Stimulated activated CD8-positive, alpha-beta memory T cell treated with anti-CD3 and anti-CD28 coated beads, Interleukin-4, amount 100 ng/mL, for 4 hours (primary cell): ENCODE data around the gene TMEM117.
"Not testable (repeated sequence)": the region's sequence is repeated elsewhere in the genome, so short reads cannot be mapped to it uniquely, and the experiment has no call there.

Experiments
- DNase-seq, 2 donors: peaks; one replicate each; pipeline ENCODE4 v3.0.0-alpha.2; 2020; ENCODE audit warnings: low read depth in 2 of 2, low spot score in 1 of 2

Gene TMEM117

DNA sequence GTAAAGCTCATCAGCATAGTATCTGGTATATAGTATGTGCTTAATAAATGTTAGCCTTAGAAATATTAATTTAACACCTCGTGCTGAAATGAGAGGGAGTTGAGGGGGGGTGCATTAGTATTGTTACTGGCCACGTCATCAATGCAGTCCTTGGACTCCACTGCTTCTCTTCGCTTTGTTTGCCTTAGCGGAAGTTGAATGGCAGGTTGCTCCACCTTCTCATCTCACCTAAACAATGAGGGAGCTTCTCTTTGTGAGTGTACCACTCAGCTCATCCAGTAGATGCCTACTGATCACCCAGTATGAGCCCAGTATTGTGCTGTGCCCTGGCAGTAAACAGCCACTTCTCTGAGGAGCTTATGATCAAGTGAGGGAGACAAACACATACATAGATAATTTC is 4.5 kb downstream of the TMEM117 start:
- DNase-seq, result no peak

DNA sequence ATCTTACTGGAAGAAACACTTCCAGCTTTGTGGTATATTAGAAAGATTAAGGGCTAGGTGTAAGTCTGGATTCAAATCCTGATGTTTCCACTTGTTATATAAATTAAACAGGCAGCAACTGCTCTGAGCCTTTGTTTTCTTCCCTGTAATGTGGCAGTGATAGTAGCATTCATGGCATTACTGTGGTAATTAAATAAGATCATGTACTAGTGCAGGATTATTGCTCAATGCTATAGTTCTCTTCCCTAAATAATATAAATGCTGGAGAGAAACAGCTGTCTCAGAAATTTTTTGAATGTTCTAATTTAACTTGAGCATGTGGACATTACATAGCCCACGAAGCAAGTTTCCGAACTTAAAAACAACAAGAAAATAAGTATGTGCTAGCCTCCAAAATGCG is 5.4 kb downstream of the TMEM117 start:
- DNase-seq, result no peak

DNA sequence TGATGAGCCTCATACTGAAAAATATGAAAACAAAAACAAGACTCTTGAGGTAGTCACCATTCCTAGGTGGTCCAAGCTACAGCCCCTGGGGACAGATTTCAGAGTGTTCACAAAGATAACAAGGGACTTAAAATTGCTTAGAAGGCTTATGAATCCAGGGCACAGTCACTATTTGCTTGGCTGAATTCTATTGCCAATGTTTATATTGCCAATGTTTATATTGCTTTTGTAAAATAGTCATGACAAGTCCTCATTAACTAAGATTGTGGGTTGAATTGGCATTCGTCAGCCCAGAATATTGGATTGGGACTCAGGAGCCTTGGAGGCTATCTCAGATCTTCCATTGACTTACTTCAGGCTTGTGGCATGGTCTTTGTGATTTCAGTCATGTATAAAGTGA is 6.4 kb downstream of the TMEM117 start:
- DNase-seq, result no peak

DNA sequence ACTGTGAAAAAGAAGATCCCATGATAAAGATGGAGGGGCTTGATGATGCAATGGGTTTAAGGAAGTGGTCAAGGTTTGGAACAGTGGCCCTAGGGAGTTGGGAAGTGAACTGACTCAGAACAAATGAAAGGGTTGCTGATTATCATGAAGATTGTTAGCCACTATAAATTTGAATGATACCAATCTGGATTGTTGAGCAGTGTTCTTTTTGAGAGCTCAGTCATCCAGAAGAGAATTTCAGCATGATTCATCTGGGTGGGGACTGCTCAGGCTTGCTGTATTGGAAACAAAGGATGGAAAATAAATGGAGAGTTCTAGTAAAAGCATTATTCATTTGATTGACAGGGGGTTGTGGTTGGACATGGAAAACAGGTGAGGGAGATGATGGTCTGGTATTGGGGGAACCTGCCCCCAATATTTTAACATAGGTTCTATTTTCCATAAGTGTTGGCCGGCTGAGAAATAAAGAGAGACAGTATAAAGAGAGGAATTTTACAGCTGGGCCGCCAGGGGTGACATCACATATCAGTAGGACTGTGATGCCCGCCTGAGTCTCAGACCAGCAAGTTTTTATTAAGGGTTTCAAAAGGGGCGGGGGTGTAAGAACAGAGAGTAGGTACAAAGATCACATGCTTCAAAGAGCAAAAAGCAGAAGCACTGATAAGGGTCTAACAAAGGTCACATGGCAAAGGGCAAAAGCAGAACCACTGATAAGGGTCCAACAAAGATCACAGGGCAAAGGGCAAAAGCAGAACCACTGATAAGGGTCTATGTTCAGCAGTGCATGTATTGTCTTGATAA is 11.7 kb downstream of the TMEM117 start:
- DNase-seq, result not testable (repeated sequence)

DNA sequence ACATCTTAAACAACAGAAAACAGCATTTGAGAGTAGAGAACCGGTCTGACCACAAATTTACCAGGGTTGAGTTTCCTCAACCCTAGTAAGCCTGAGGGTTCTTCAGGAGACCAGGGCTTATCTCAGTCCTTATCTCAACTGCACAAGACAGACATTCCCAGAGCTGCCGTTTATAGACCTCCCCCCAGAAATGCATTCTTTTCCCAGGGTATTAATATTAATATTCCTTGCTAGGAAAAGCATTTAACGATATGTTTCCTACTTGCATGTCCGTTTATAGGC is 12.3 kb downstream of the TMEM117 start:
- no peak for DNase-seq

DNA sequence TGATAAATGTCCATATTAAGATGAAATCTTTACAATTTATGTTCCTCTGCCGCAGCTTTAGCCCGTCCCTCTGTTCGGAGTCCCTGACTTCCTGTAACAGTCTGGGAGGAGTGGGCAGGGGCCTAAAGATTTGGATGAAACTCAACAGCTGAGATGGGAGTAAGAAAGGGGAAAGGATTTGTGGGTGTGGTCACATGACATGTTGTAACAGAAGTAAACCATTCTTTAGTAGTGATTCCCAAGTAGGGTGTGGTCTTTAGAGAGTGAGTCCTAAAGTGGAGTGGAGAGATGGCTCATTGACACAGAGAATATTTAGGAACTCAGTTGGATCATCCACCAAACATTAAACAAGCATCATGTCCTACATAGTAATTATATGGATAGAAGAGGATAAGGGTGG is 12.9 kb downstream of the TMEM117 start:
- no peak for DNase-seq

DNA sequence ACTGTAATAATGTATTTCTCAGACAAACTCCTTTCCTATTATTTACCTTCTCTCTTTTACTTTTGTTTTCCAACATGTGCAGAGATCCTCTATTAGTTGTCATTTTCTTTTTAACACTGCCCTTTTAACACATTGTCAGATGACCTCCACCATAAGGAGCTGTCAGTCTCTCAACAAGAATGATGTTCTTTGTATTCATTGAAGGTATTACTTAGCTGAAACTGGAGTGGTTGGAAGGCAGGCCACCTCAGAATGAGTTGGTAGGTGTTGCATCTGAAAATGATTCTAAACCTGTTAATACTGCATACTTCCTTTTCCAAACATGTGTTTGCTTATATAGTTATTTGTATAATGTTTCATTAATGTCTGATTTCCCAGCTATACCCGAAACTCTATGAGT is 16.9 kb downstream of the TMEM117 start:
- no peak for DNase-seq

DNA sequence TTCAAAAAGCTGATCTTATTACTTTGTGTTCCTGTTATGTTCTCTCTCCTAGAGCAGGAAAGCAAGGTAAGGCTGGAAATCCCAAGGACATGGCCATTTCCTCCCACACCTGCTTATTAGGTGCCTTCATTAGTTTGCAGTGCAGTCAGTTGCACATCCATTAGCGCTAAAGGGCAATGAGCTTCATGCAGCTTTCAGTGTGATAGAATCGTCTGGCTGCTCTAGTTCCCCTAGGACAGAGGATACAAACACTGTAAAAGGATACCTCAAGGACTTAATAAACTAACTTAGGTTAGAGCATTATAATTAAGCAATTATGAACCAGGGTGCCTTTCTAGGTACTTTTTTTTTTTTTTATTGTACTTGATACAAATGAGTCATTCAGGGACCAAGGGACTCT is 21.1 kb downstream of the TMEM117 start:
- DNase-seq, result no peak

DNA sequence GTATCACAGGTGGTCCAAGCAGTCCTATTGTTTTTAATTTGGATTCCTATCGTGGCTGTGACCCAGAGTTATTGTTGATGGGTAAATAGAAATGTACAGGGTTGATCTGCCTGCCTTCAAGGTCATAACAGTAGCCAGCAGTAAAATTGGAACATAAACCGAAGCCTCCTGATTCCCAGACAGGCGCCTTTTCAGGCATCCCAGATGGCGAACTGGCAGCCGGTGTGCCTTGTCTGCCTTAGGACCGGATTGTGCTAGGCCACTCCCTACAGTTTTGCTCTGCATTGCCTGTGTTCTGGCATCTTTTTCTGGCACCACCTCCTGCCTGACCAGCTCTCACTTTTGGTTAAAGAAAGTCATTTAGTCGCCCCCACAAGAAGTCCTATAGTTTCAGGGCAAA is 22.2 kb downstream of the TMEM117 start:
- no peak for DNase-seq

DNA sequence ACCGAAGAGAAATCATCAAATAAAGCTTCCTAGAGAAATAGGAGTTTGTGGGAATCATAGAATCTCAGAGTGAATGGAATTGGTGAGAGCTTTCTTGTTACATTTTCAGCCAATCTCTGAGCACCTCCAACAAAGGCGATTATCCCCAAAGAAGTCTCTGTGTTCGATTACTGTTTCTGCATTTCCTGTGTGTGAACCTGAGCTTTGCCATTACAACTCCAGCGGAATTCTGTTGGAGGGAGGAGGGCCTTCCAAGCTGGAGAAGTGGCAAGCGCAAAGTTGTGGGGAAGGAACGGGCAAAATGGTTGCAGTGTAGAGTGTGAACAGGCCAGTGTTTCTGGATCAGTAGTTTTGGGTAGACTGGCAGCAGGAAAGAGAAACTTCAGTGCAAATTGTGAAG is 23.1 kb downstream of the TMEM117 start:
- no peak for DNase-seq

DNA sequence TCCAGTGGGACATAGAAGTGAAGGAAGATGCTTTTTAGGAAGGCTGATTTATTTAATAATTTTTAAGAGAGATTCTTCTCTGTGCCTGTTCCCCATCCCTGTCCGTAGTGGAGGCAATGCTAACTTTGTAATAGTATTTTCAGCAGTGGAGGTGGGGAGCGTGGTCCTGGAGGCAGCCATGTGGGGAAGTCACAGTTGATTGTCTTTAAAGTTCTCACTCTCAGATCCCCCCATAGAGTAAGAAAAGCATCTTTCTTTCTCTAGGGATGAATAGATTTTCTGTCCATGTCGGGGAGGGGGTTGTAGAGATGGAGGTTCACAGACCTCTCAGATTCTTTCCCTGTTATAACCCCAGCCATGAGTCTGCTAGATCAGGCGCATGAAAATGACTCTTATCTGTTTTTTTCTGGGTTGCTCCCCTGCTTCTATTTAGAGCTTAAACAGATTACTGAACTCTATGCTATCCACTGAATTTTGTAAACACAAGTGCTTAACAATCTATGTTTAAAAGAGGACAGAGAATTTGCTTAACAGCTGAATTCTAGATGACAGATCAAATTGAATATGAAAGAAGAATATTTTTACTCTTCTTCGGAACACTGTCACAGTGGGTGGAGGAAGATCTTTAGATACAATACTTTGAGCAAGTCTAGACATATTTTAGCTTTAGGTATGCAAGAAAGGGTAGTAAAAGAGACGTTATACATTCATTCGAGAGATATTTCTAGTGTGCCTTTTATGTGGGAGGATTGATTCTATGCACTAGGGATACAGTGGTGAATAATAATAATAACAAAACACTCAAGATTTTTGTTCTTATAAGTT is 25.3 kb downstream of the TMEM117 start:
- DNase-seq, result no peak

DNA sequence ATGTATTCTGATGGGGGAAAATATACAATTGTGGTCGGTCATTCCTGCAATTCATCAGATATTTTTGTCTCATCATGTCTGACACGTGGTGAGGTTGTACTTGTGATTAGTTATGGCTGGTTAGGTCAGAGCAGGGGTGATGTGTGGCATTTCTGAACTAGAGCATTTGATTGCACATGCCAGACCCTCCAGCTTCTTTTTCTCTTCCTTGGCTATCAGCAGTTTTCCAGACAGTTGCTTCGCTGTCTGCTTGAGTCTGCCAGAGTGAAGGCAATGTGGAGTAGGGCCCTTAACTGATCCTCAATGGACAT is 25.9 kb downstream of the TMEM117 start:
- DNase-seq, result no peak

DNA sequence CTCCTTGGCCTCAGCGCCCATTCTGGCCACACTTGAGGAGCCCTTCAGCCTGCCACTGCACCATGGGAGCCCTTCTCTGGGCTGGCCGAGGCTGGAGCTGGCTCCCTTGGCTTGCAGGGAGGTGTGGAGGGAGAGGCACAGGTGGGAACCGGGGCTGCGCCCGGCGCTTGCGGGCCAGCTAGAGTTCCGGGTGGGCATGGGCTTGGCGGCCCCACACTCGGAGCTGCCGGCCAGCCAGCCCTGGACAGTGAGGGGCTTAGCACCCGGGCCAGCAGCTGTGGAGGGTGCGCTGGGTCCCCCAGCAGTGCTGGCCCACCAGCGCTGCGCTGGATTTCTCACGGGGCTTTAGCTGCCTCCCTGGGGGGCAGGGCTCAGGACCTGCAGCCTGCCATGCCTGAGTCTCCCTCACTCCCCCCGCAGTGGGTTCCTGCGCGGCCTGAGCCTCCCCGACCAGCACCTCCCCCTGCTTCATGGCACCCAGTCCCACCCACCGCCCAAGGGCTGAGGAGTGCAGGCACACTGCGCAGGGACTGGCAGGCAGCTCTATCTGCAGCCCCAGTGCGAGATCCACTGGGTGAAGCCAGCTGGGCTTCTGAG is 28.0 kb downstream of the TMEM117 start:
- no peak for DNase-seq

DNA sequence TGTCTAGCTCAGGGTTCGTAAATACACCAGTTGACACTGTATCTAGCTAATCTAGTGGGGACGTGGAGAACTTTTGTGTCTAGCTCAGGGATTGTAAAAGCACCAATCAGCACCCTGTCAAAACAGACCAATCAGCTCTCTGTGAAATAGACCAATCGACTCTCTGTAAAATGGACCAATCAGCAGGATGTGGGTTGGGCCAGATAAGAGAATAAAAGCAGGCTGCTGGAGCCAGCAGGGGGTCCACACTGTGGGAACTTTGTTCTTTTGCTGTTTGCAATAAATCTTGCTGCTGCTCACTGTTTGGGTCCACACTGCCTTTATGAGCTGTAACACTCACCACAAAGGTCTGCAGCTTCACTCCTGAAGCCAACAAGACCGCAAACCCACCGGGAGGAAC is 28.7 kb downstream of the TMEM117 start:
- DNase-seq, result not testable (repeated sequence)

DNA sequence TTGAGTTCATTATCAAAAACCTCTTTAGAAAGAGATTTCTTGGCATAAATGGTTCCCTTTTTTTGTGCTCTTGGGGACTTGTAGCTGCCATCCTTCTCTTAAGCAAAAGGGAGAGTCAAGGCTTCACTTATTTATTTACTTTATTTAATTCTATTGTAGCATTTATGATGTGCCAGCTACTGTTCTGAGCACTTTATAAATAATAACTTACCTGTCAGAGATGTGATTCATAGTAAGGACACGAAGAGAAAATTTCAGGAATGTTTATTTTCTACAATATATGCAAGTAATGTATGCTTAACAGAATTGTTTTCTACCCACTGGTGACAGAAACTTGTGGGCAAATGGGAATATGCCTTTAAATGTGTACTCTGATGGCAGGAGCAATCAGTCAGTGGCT is 33.3 kb downstream of the TMEM117 start:
- no peak for DNase-seq

DNA sequence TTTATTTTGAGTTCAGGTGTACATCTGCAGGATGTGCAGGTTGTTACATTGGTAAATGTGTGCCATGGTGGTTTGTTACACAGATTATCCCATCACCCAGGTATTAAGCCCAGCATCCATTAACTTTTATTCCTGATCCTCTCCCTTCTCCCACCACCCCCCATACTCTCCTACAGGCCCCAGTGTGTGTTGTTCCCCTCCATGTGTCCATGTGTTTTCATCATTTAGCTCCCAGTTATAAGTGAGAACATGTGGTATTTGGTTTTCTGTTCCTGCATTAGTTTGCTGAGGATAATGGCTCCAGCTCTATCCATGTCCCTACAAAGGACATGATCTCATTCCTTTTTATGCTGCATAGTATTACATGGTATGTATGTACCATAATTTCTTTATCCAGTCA is 33.9 kb downstream of the TMEM117 start:
- not testable (repeated sequence) for DNase-seq

DNA sequence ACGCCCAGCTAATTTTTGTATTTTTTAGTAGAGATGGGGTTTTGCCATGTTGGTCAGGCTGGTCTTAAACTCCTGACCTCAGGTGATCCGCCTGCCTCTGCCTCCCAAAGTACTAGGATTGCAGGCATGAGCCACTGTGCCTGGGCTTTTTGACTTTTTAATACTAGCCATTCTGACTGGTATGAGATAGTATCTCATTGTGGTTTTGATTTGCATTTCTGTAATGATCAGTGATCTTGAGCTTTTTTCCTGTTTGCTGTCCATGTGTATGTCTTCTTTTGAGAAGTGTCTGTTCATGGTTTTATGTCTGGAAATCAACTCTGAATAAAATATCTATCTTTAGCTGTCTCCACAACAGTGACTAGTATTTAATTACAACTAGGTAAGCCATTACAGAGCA is 35.4 kb downstream of the TMEM117 start:
- not testable (repeated sequence) for DNase-seq

DNA sequence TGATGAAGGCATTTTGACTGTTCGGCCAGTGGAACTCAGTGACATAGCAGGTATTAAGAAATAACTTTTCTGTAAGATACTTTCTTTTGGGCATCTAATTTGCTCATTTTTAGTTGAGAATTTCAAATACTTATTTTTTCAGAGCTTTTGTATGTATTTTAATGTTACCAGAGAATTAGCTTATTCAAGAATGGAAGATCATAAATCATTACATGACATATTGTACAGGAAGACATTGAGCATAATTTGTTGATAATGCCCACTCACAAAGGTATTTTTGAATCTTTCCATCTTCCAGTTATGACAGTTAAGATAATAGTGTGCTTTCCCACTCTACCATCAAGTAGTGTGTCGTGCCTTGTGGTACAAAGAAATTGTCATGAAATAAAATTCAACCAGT is 36.5 kb downstream of the TMEM117 start:
- DNase-seq, result no peak

DNA sequence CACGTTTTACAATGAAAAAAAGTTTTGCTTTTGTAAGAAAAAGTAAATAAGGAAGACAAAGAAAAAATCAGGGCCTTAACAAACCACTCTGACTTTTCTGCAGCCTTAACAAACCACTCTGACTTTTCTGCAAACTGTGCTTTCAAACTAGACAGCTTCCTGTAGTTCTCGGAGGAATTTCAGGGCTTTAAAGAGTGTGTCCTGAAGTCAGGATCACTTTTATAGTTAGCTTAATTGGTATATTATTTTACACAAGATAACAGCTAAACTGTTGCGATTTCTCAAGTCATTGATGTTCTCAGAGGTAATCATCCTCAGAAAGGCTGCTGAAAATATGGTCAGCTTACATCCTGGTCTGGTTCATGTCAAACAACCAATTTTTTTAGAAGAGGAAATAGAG is 42.2 kb downstream of the TMEM117 start:
- DNase-seq, result no peak

DNA sequence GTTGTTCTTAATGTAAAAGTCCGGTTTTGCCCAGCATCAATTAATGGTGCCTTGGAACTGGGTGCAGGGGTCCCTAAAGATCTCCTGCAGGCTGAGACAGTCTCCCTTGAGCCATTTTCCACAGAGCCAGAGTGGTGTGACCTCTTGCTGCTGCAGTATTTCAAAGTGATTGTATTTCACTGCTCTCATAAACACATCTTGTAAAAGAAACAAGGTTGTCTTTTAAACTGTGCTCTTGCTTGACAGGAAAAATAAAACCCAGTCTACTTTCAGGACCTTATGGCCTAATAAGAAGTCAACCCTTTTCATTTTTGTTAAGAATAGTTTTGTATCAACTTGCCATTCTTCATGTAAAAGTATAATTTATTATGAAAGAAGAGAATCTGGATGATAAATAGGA is 44.7 kb downstream of the TMEM117 start:
- no peak for DNase-seq

DNA sequence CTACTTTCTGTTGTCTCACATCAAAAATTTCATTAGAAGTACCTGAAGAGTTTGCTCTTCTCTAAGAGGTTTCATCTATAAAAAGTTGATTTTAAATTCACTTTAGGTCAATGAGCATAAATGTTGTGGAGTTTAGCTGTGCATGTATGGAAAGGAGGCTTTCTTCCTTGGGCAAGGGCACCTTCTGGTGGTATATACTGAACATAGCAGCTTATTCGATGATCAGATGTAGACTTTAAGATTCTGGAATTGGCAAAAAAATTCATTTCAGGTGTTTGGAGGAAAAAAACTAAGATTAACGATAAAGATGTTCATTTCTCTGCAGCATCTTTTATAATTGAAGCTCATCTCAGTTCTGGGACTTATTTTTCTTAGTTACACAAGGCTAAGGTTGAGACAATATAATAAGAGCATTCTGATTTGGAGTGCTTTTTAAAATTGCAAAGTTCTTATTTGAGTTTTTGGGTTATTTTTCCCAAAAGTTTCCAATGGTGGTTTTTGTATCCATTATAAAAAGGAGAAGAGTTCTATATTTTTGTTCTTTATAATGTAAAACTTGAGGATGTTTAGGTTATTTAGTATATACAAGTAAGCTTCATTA is 46.8 kb downstream of the TMEM117 start:
- DNase-seq, result no peak

DNA sequence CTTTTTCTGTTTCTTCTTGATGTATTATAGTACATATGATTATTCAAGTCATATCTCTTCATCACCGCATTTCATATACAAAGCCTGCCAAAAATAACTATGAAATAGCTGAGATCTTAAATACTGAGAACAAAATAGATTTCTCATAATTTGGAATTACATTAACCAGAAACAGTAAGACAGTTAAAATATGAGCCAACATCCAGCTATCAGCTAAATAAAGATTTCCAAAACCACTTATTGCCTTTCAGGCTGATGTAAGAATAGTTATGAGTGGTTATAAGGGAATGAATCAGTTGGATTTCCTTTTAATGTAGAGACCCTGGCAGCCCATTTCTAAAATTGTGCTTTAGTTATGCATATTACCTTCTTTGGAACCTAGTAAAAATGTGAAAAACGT is 47.4 kb downstream of the TMEM117 start:
- DNase-seq, result no peak
